Tibial nerve (tissue), 3 donors: Measurements from ENCODE around the gene DPEP3.

Experiments used
- EP300 ChIP-seq, 2 donors: sonication (generic); formaldehyde crosslinking; IDR thresholded peaks; one replicate each; pipeline ENCODE4 v1.6.1; 2017; ENCODE audit warnings: antibody characterized with exemption in 2 of 2, mild to moderate bottlenecking in 1 of 2
- POLR2A ChIP-seq, 2 donors: fragments of 450-650 bp; IDR thresholded peaks; one replicate each; pipeline ENCODE4 v1.6.1; 2017; ENCODE audit warnings: antibody characterized with exemption in 2 of 2, mild to moderate bottlenecking in 2 of 2, moderate library complexity in 2 of 2

DNA sequence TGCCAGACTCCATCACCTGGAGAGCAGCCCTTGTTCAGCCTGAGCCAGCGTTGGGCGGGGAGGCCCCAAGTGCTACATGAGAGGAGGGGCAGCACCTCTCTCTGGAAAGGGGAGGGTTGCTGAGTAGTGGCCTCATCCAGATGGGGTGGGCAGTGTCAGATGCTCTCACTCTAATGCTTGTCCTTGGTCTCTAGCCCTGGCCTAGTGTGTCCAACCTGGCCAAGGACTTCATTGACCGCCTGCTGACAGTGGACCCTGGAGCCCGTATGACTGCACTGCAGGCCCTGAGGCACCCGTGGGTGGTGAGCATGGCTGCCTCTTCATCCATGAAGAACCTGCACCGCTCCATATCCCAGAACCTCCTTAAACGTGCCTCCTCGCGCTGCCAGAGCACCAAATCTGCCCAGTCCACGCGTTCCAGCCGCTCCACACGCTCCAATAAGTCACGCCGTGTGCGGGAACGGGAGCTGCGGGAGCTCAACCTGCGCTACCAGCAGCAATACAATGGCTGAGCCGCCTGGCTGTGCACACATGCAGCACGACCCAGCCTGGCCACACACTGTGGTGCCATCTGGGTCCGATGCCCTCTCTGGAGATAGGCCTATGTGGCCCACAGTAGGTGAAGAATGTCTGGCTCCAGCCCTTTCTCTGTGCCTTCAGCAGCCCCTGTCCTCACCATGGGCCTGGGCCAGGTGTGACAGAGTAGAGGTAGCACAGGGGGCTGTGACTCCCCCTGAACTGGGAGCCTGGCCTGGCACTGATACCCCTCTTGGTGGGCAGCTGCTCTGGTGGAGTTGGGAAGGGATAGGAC lies 53.0 kb downstream of the DPEP3 start:
- no peak for TF ChIP-seq EP300 (IDR thresholded peaks at IDR 0.05)
- no peak for TF ChIP-seq POLR2A (IDR thresholded peaks at IDR 0.05)
